K562 (cell line): ENCODE data around the gene HS3ST3A1. TPM values are rescaled to one million over a fixed set of nuclear protein-coding genes. Genes with fewer than 3 reads are reported as not detected.

Experiments
- ATAC-seq: fragments of 200-7000 bp; cut with Tn5 transposase; 3 replicates; pipeline ENCODE4 v1.9.1; 2020; ENCODE audit warnings: moderate library complexity
- BruUV-seq: library from RNA; stranded (reverse); fragments of 400-500 nt; replicated peaks from 2 replicates; lab custom pipeline; 2021; lab: Mats Ljungman, UMichigan
- CTCF ChIA-PET: fragments of 300-600 bp; formaldehyde crosslinking; extraction: SDS; loops from one replicate; lab custom pipeline; 2021; ENCODE audit warnings: low intra/inter-chr PET ratio; lab: Yijun Ruan, JAX
- POLR2A ChIA-PET: fragments of 300-600, 350-650 bp; sonication (Branson Sonifier 250); formaldehyde crosslinking; extraction: SDS; loops from one replicate; lab custom pipeline; 2021; ENCODE audit warnings: antibody characterized with exemption, inconsistent platforms; lab: Yijun Ruan, JAX
- DNase-seq, 4 experiments: peaks; one replicate each; pipeline versions ENCODE4 v3.0.0 to v3.0.0-alpha.2; 2011 to 2018; ENCODE audit warnings: low spot score in 3 of 4, mixed read lengths in 3 of 4; ENCODE audit errors: extremely low read depth in 1 of 4
- FAIRE-seq: peaks from 2 replicates; lab custom pipeline; 2011; peaks lifted over from hg19 to GRCh38; lab: Jason Lieb, UNC
- H2AFZ ChIP-seq: 2 replicates; pipeline ENCODE4 v1.6.0; 2011; ENCODE audit warnings: low read depth, low read length, control low read depth, inconsistent platforms
- H3K27ac ChIP-seq: fragments of 200-600 bp; 3 replicates; pipeline ENCODE4 v1.8.0; 2011; ENCODE audit warnings: low read depth, mild to moderate bottlenecking, control low read depth, inconsistent platforms, low read length, moderate library complexity, mixed read lengths; ENCODE audit errors: extremely low read depth
- H3K27me3 ChIP-seq, 2 experiments: fragments of 300-600 bp in 1 of 2; 2 replicates in 1 of 2; 3 replicates in 1 of 2; pipeline versions ENCODE4 v1.6.0 to v1.8.0; 2011; ENCODE audit warnings: inconsistent platforms in 2 of 2, low read length in 2 of 2, mild to moderate bottlenecking in 1 of 2, mixed read lengths in 1 of 2, moderate library complexity in 1 of 2; ENCODE audit not compliant: control insufficient read depth in 2 of 2, insufficient read depth in 2 of 2
- H3K36me3 ChIP-seq: fragments of 300-600 bp; 3 replicates; pipeline ENCODE4 v1.8.0; 2011; ENCODE audit warnings: mild to moderate bottlenecking, low read length, inconsistent platforms; ENCODE audit not compliant: control insufficient read depth, insufficient read depth
- H3K4me1 ChIP-seq, 2 experiments: fragments of 200-600 bp in 1 of 2; replicated peaks in 1 of 2; 2 replicates in 1 of 2; 3 replicates in 1 of 2; pipeline versions ENCODE4 v1.5.1 to v1.8.0; 2011; ENCODE audit warnings: inconsistent platforms in 2 of 2, low read length in 2 of 2, mild to moderate bottlenecking in 1 of 2, mixed read lengths in 1 of 2, moderate library complexity in 1 of 2; ENCODE audit not compliant: control insufficient read depth in 2 of 2, insufficient read depth in 2 of 2
- H3K4me2 ChIP-seq: 2 replicates; pipeline ENCODE4 v1.6.1; 2011; ENCODE audit warnings: low read length, control low read depth, inconsistent platforms, mixed read lengths; ENCODE audit not compliant: insufficient read depth
- H3K4me3 ChIP-seq: fragments of 200-600 bp; sonication (generic), shearing (Covaris generic); 2 replicates; pipeline ENCODE4 v1.5.1; 2016; ENCODE audit warnings: control low read depth, inconsistent platforms
- H3K79me2 ChIP-seq: fragments of 200-600 bp; 3 replicates; pipeline ENCODE4 v1.8.0; 2011; ENCODE audit warnings: low read length, inconsistent platforms; ENCODE audit not compliant: control insufficient read depth, insufficient read depth
- H3K9ac ChIP-seq, 2 experiments: 2 replicates each; pipeline versions ENCODE4 v1.6.0 to v1.6.1; 2011; ENCODE audit warnings: low read depth in 2 of 2, low read length in 2 of 2, control low read depth in 1 of 2, inconsistent platforms in 1 of 2, mild to moderate bottlenecking in 1 of 2, mixed read lengths in 1 of 2; ENCODE audit not compliant: insufficient read depth in 1 of 2
- H3K9me1 ChIP-seq: one replicate; pipeline ENCODE4 v1.6.0; 2011; ENCODE audit warnings: inconsistent platforms, mild to moderate bottlenecking, low read length, moderate library complexity; ENCODE audit not compliant: control insufficient read depth, insufficient read depth
- H3K9me3 ChIP-seq: replicated peaks from 2 replicates; pipeline ENCODE4 v1.5.1; 2011; ENCODE audit warnings: low read depth, low read length, inconsistent platforms; ENCODE audit not compliant: control insufficient read depth, insufficient read depth
- H4K20me1 ChIP-seq: replicated peaks from 2 replicates; pipeline ENCODE4 v1.6.1; 2011; ENCODE audit warnings: low read length, inconsistent platforms, mixed read lengths; ENCODE audit not compliant: control insufficient read depth, insufficient read depth
- ARID1B ChIP-seq: fragments of 450-650 bp; IDR thresholded peaks from 2 replicates; pipeline ENCODE4 v1.6.1; 2016; ENCODE audit warnings: antibody characterized with exemption, mild to moderate bottlenecking, inconsistent platforms
- ATF4 ChIP-seq: fragments of 450-650 bp; formaldehyde crosslinking; IDR thresholded peaks from 2 replicates; pipeline ENCODE4 v1.4.0; 2022; ENCODE audit warnings: mild to moderate bottlenecking, moderate library complexity
- CSDE1 ChIP-seq, 2 experiments: fragments of 450-650 bp; IDR thresholded peaks; 2 replicates each; pipeline ENCODE4 v1.6.1; 2016; ENCODE audit warnings: mild to moderate bottlenecking in 1 of 2
- ERF ChIP-seq: fragments of 450-650 bp; formaldehyde crosslinking; IDR thresholded peaks from 2 replicates; pipeline ENCODE4 v1.4.0; 2020; ENCODE audit warnings: mild to moderate bottlenecking, mixed read lengths
- ETS2 ChIP-seq: IDR thresholded peaks from 2 replicates; pipeline ENCODE4 v1.6.1; 2016; ENCODE audit warnings: borderline replicate concordance, missing genetic modification characterization, mild to moderate bottlenecking, moderate library complexity, missing compliant biosample characterization; ENCODE audit not compliant: poor library complexity, severe bottlenecking
- LARP7 ChIP-seq: fragments of 450-650 bp; IDR thresholded peaks from 2 replicates; pipeline ENCODE4 v1.6.1; 2016
- RBBP5 ChIP-seq: fragments of 200-600 bp; sonication (generic); IDR thresholded peaks from 2 replicates; pipeline ENCODE4 v1.6.1; 2012; ENCODE audit warnings: borderline replicate concordance, mild to moderate bottlenecking, low read length, control low read depth, inconsistent platforms; ENCODE audit not compliant: insufficient read depth, poor library complexity, severe bottlenecking
- TBL1XR1 ChIP-seq, 2 experiments: IDR thresholded peaks; 2 replicates each; pipeline ENCODE4 v1.6.1; 2012; ENCODE audit warnings: improper control_type of control experiment in 2 of 2, low read length in 2 of 2, mild to moderate bottlenecking in 1 of 2
- THRA ChIP-seq: fragments of 450-650 bp; IDR thresholded peaks from 2 replicates; pipeline ENCODE4 v1.6.1; 2017; ENCODE audit warnings: mild to moderate bottlenecking, moderate library complexity
- ZKSCAN3 ChIP-seq: fragments of 250-450 bp; sonication (Bioruptor Pico); IDR thresholded peaks from 2 replicates; pipeline ENCODE4 v1.4.0; 2020
- ZNF184 ChIP-seq: sonication (generic); formaldehyde crosslinking; IDR thresholded peaks from 2 replicates; pipeline ENCODE4 v1.5.0; 2020; ENCODE audit warnings: missing genetic modification reagents
- ZNF277 ChIP-seq: fragments of 250-450 bp; sonication (Bioruptor Pico); IDR thresholded peaks from 2 replicates; pipeline ENCODE4 v1.8.0; 2022; ENCODE audit warnings: inconsistent platforms, mild to moderate bottlenecking, moderate library complexity, borderline replicate concordance
- ZNF511 ChIP-seq: sonication (generic); formaldehyde crosslinking; IDR thresholded peaks from 2 replicates; pipeline ENCODE4 v1.8.0; 2022; ENCODE audit warnings: mild to moderate bottlenecking, missing genetic modification reagents
- WGBS: fragments of 100-300 bp; shearing (Covaris generic); methylation state at CpG from one replicate; pipeline ENCODE4 v1.1.6; 2016; ENCODE audit warnings: low coverage, mixed read lengths; ENCODE audit not compliant: insufficient coverage; ENCODE audit errors: missing lambda C conversion rate; 5-methylcytosine and 5-hydroxymethylcytosine counted together
- in situ Hi-C: fragments of 300-500 bp; cut with MboI; formaldehyde crosslinking; loops from 4 replicates; pipeline ENCODE4 v1.15.0; 2018; ENCODE audit warnings: inconsistent platforms, mixed read lengths
- intact Hi-C: fragments of 100-400 bp; cut with micrococcal nuclease; formaldehyde crosslinking; loops from 2 replicates; pipeline ENCODE4 v1.14.2; 2022
- polyA plus RNA-seq, 8 experiments: library from polyadenylated mRNA; depleted of rRNA in 4 of 8; stranded (reverse) in 5 of 8; unstranded in 3 of 8; fragments of >200 nt; fragmentation: Nextera tagmentation in 2 of 8; fragmentation: Illumina TruSeq in 1 of 8; extraction: Ambion mirVana in 2 of 8; extraction: Trizol in 1 of 8; gene quantifications; 2 replicates each; pipeline versions ENCODE4 v1.2.1 to v1.2.3, GENCODE V29; 2011 to 2014; ENCODE audit warnings: inconsistent platforms in 1 of 8, missing spikeins in 1 of 8
- total RNA-seq, 7 experiments: library from RNA; depleted of rRNA in 6 of 7; stranded (reverse); fragments of >200 nt in 6 of 7; fragmentation: Illumina TruSeq in 2 of 7; extraction: Trizol in 2 of 7; gene quantifications; 2 replicates each; pipeline versions ENCODE4 v1.2.1 to v1.2.3, GENCODE V29; 2011 to 2021; ENCODE audit warnings: low replicate concordance in 1 of 7
- TF ChIP-seq, protein P1 (sequence below): fragments of 450-650 bp; conservative IDR thresholded peaks from 2 replicates; pipeline ENCODE4 v1.6.1; 2016; ENCODE audit warnings: missing genetic modification characterization, low read depth, mild to moderate bottlenecking, control low read depth, missing compliant biosample characterization

HS3ST3A1 gene
- total and polyA plus RNA-seq, 9 of the 15 experiments (the other 6 are each of a cell fraction or from before 2014, with no cell fraction given), result 0.25 to 14.8 (median 2.3) TPM

DNA sequence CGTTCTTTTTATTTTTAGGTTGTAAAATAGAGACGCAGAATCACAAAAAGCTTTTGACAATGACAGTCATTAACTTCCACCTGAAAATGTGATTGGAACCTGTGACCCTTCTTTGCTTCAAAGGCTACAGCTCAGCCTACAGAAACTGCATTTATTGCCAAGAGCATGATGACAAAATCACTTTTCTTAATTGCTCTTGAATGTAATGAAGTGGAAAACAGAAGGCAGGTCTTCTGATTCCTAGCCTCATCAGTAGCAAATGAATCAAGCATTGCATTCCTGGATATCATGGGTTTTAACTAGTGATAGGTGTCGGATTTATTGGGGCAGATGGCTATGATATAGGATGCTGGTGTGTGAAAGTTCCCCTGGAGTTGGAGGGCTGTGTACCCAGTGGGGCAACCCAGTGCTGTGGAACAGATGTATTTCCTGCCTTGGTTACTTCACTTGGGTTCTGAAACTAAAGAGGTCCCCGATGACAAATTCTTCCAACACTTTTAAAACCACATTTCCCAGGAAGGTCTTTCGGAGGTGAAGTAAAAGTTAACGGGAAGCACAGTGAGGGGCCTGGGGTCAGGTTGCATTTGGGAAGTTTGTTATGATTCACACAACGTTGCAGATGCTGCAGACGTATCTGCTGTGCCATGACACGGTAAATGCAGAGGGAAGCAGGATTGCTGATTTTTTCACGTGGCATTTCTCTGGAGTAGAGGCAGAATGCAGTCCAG is 127.5 kb downstream of the HS3ST3A1 start:
- Histone ChIP-seq H4K20me1 (no peaks in the 10 kb centered on the region), H3K27ac (no peak overlapping the region), H3K4me1 (peaks cover 0 to 21% of the 10 kb centered on the region in 2 experiments; a peak in 4 of 5 replicates), H3K9me1 (no peaks in the 10 kb centered on the region), H3K9me3 (no peaks in the 10 kb centered on the region), H2AFZ (no peak overlapping the region), H3K4me2 (no peak overlapping the region), H3K9ac (no peak overlapping the region), H3K4me3 (no peak overlapping the region), H3K27me3 (no peaks in the 10 kb centered on the region), H3K79me2 (no peaks in the 10 kb centered on the region), H3K36me3 (no peaks in the 10 kb centered on the region)
- DNase-seq, result no peak
- BruUV-seq, result no TSS peak
- 48% methylated on average over 10 of the region's 10 CpGs for WGBS
- ChIA-PET CTCF (no interaction called here), POLR2A (no interaction called here)
- FAIRE-seq, result no peak
- intact Hi-C loops (no loop called here), in situ Hi-C loops (no loop called here)
- ATAC-seq, result no peak
- TF ChIP-seq THRA, result no peak
- no peak for TF ChIP-seq RBBP5
- no peak for TF ChIP-seq ARID1B
- TF ChIP-seq CSDE1 (IDR thresholded peaks at IDR 0.05), result no peak
- no peak for TF ChIP-seq ETS2 (tag)
- no peak for TF ChIP-seq ERF (CRISPR knock-in tag)
- TF ChIP-seq ZKSCAN3 (CRISPR knock-in tag), result no peak
- TF ChIP-seq, protein P1, sequence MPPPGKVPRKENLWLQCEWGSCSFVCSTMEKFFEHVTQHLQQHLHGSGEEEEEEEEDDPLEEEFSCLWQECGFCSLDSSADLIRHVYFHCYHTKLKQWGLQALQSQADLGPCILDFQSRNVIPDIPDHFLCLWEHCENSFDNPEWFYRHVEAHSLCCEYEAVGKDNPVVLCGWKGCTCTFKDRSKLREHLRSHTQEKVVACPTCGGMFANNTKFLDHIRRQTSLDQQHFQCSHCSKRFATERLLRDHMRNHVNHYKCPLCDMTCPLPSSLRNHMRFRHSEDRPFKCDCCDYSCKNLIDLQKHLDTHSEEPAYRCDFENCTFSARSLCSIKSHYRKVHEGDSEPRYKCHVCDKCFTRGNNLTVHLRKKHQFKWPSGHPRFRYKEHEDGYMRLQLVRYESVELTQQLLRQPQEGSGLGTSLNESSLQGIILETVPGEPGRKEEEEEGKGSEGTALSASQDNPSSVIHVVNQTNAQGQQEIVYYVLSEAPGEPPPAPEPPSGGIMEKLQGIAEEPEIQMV (tag), result no peak
- no peak for TF ChIP-seq ZNF184 (CRISPR knock-in tag)
- TF ChIP-seq ATF4 (CRISPR knock-in tag), result no peak
- no peak for TF ChIP-seq ZNF277 (CRISPR knock-in tag)
- TF ChIP-seq TBL1XR1 (IDR thresholded peaks at IDR 0.05; ENCODE audit: low read length in 2 of 2), result no peak
- no peak for TF ChIP-seq ZNF511 (CRISPR knock-in tag)
- no peak for TF ChIP-seq LARP7
